Activated CD4-positive, alpha-beta memory T cell treated with anti-CD3 and anti-CD28 coated beads for 36 hours (primary cell): ENCODE results near the gene ZSCAN32. TPM values are rescaled to one million over a fixed set of nuclear protein-coding genes. Genes with fewer than 3 reads are reported as not detected.

Source experiments
- CTCF ChIA-PET: fragments of 350-600 bp; sonication (Branson Sonifier 250); formaldehyde crosslinking; loops from one replicate; lab custom pipeline; 2021; ENCODE audit warnings: antibody characterized with exemption, inconsistent platforms; lab: Charles Lee
- POLR2A ChIA-PET: fragments of 350-600 bp; sonication (Branson Sonifier 250); formaldehyde crosslinking; loops from one replicate; lab custom pipeline; 2021; ENCODE audit warnings: antibody characterized with exemption; lab: Charles Lee
- DNase-seq: peaks from one replicate; pipeline ENCODE4 v3.0.0-alpha.2; 2020
- H3K27ac Mint-ChIP-seq: one replicate; pipeline ENCODE4 v1.8.0; 2021; ENCODE audit warnings: mixed read lengths
- H3K27me3 Mint-ChIP-seq: one replicate; pipeline ENCODE4 v1.8.0; 2021; ENCODE audit warnings: mixed read lengths
- H3K36me3 Mint-ChIP-seq: one replicate; pipeline ENCODE4 v1.8.0; 2021; ENCODE audit warnings: mixed read lengths
- H3K4me1 Mint-ChIP-seq: one replicate; pipeline ENCODE4 v1.8.0; 2021; ENCODE audit warnings: low read depth, mixed read lengths
- H3K4me3 Mint-ChIP-seq: one replicate; pipeline ENCODE4 v1.8.0; 2021; ENCODE audit warnings: mild to moderate bottlenecking, mixed read lengths
- H3K9me3 Mint-ChIP-seq: one replicate; pipeline ENCODE4 v1.8.0; 2021; ENCODE audit warnings: mixed read lengths
- intact Hi-C: fragments of 100-400 bp; cut with micrococcal nuclease; formaldehyde crosslinking; loops from one replicate; pipeline ENCODE4 v1.15.1; 2023
- total RNA-seq, 2 experiments: library from RNA; stranded (reverse); gene quantifications; one replicate each; pipeline ENCODE4 v1.2.3, GENCODE V29; 2021

ZSCAN32 gene
- total RNA-seq, 2 experiments from 2014 or later = 10.9 to 11.9 TPM

- DNase-seq = no peak
- H3K27me3 Mint-ChIP-seq = no peaks in the 10 kb centered on the region
- intact Hi-C loops = loop anchor here (2.0 kb wide), 1 partner anchor 36 kb away; no protein-coding TSS in a partner anchor
- H3K4me3 Mint-ChIP-seq = peak overlapping the region; percentile 88
- H3K36me3 Mint-ChIP-seq = peaks cover 68% of the 10 kb centered on the region
- CTCF ChIA-PET = interaction anchor here (0.6 to 3.0 kb wide), 7 partner anchors 57 to 250 kb away, joined by 3 to 14 read pairs (median 4); partner anchors contain the start of genes CLUAP1 and ZNF263
- POLR2A ChIA-PET = interaction anchor here (0.6 to 2.7 kb wide), 9 partner anchors 10 to 165 kb away, joined by 3 to 22 read pairs (median 4); partner anchors contain the start of genes NAA60, ZNF200, ZNF263 and ZNF597
- peak overlapping the region; percentile 61 for H3K27ac Mint-ChIP-seq
- H3K4me1 Mint-ChIP-seq = peaks cover 53% of the 10 kb centered on the region
- H3K9me3 Mint-ChIP-seq = peaks cover 34% of the 10 kb centered on the region
Measured at GRCh38 chr16:3400446-3400778, 392 bp downstream of the ZSCAN32 start.

GRCh38 chr16:3389663-3390338 is 11.0 kb downstream of the ZSCAN32 start:
- intact Hi-C loops = no loop called here
- Mint-ChIP-seq H3K9me3 (peaks cover 67% of the 10 kb centered on the region), H3K4me1 (peaks cover 5% of the 10 kb centered on the region), H3K4me3 (no peak overlapping the region), H3K27me3 (no peaks in the 10 kb centered on the region), H3K36me3 (peaks cover 87% of the 10 kb centered on the region), H3K27ac (no peak overlapping the region)
- CTCF ChIA-PET = no interaction called here
- DNase-seq = no peak
- POLR2A ChIA-PET = interaction anchor here (0.7 kb wide), 1 partner anchor 11 kb away, joined by 3 read pairs; the partner anchor contains the start of genes ZNF174 and ZSCAN32

- no peak for DNase-seq
- POLR2A ChIA-PET = no interaction called here
- no peak overlapping the region for H3K4me3 Mint-ChIP-seq
- H3K27ac Mint-ChIP-seq = no peak overlapping the region
- H3K4me1 Mint-ChIP-seq = no peaks in the 10 kb centered on the region
- H3K27me3 Mint-ChIP-seq = no peaks in the 10 kb centered on the region
- CTCF ChIA-PET = no interaction called here
- peaks cover 88% of the 10 kb centered on the region for H3K36me3 Mint-ChIP-seq
- H3K9me3 Mint-ChIP-seq = peaks cover 71% of the 10 kb centered on the region
- intact Hi-C loops = no loop called here
Measured at GRCh38 chr16:3388325-3388724, 12.5 kb downstream of the ZSCAN32 start.

- Mint-ChIP-seq H3K27ac (no peak overlapping the region), H3K27me3 (no peaks in the 10 kb centered on the region), H3K36me3 (peaks cover 85% of the 10 kb centered on the region), H3K4me3 (no peak overlapping the region), H3K4me1 (no peaks in the 10 kb centered on the region), H3K9me3 (peaks cover 89% of the 10 kb centered on the region)
- CTCF ChIA-PET = no interaction called here
- POLR2A ChIA-PET = interaction anchor here (0.6 kb wide), 1 partner anchor 32 kb away, joined by 3 read pairs; no protein-coding TSS in a partner anchor
- DNase-seq = no peak
- intact Hi-C loops = no loop called here
Measured at GRCh38 chr16:3383045-3383448, 17.8 kb downstream of the ZSCAN32 start.

GRCh38 chr16:3377917-3378316 is 22.9 kb downstream of the ZSCAN32 start:
- H3K4me3 Mint-ChIP-seq = no peak overlapping the region
- DNase-seq = no peak
- H3K36me3 Mint-ChIP-seq = peaks cover 59% of the 10 kb centered on the region
- CTCF ChIA-PET = no interaction called here
- H3K4me1 Mint-ChIP-seq = no peaks in the 10 kb centered on the region
- intact Hi-C loops = no loop called here
- POLR2A ChIA-PET = interaction anchor here (0.9 kb wide), 1 partner anchor 23 kb away, joined by 3 read pairs; the partner anchor contains the start of genes ZNF174 and ZSCAN32
- no peak overlapping the region for H3K27ac Mint-ChIP-seq
- no peaks in the 10 kb centered on the region for H3K27me3 Mint-ChIP-seq
- peaks cover 90% of the 10 kb centered on the region for H3K9me3 Mint-ChIP-seq

- DNase-seq = no peak
- Mint-ChIP-seq H3K4me3 (no peak overlapping the region), H3K27ac (no peak overlapping the region), H3K36me3 (peaks cover 40% of the 10 kb centered on the region), H3K27me3 (no peaks in the 10 kb centered on the region), H3K9me3 (peaks cover 73% of the 10 kb centered on the region), H3K4me1 (no peaks in the 10 kb centered on the region)
- intact Hi-C loops = no loop called here
- ChIA-PET POLR2A (no interaction called here), CTCF (no interaction called here)
Measured at GRCh38 chr16:3375680-3376079, 25.1 kb downstream of the ZSCAN32 start.

GRCh38 chr16:3369073-3369472 is 31.7 kb downstream of the ZSCAN32 start:
- ChIA-PET CTCF (no interaction called here), POLR2A (no interaction called here)
- Mint-ChIP-seq H3K4me3 (no peak overlapping the region), H3K9me3 (peaks cover 29% of the 10 kb centered on the region), H3K4me1 (peaks cover 5% of the 10 kb centered on the region), H3K27me3 (peaks cover 1% of the 10 kb centered on the region), H3K36me3 (peaks cover 21% of the 10 kb centered on the region), H3K27ac (no peak overlapping the region)
- intact Hi-C loops = no loop called here
- DNase-seq = no peak

- ChIA-PET POLR2A (interaction anchor here (0.6 to 1.7 kb wide), 4 partner anchors 36 to 93 kb away, joined by 3 to 6 read pairs (median 4); partner anchors contain the start of genes NAA60, ZNF174, ZNF597 and ZSCAN32), CTCF (no interaction called here)
- intact Hi-C loops = loop anchor here (1.0 to 2.0 kb wide), 2 partner anchors 36 to 130 kb away; partner anchors contain the start of genes ZNF174, ZNF200 and ZSCAN32
Measured at GRCh38 chr16:3364774-3365427, 35.9 kb downstream of the ZSCAN32 start.

GRCh38 chr16:3363793-3364192 is 37.0 kb downstream of the ZSCAN32 start:
- ChIA-PET CTCF (no interaction called here), POLR2A (no interaction called here)
- Mint-ChIP-seq H3K4me3 (no peak overlapping the region), H3K9me3 (peaks cover 23% of the 10 kb centered on the region), H3K36me3 (peaks cover 13% of the 10 kb centered on the region), H3K4me1 (peaks cover 5% of the 10 kb centered on the region), H3K27me3 (peaks cover 6% of the 10 kb centered on the region), H3K27ac (no peak overlapping the region)
- intact Hi-C loops = loop anchor here (2.0 kb wide), 1 partner anchor 37 kb away; the partner anchor contains the start of genes ZNF174 and ZSCAN32
- no peak for DNase-seq

More at GRCh38 chr16:3364774-3365427, 35.9 kb downstream of the ZSCAN32 start:
- peak overlapping the region; percentile 71 for H3K4me3 Mint-ChIP-seq
- peak overlapping the region; percentile 62 for H3K27ac Mint-ChIP-seq
- peaks cover 5% of the 10 kb centered on the region for H3K27me3 Mint-ChIP-seq
- peak; percentile 91 for DNase-seq
- H3K4me1 Mint-ChIP-seq = peaks cover 5% of the 10 kb centered on the region
- peaks cover 23% of the 10 kb centered on the region for H3K9me3 Mint-ChIP-seq
- peaks cover 13% of the 10 kb centered on the region for H3K36me3 Mint-ChIP-seq

- Mint-ChIP-seq H3K9me3 (peaks cover 23% of the 10 kb centered on the region), H3K36me3 (peaks cover 13% of the 10 kb centered on the region), H3K27ac (no peak overlapping the region), H3K27me3 (peaks cover 6% of the 10 kb centered on the region), H3K4me1 (peaks cover 5% of the 10 kb centered on the region), H3K4me3 (no peak overlapping the region)
- intact Hi-C loops = no loop called here
- no peak for DNase-seq
- ChIA-PET CTCF (no interaction called here), POLR2A (no interaction called here)
Measured at GRCh38 chr16:3362931-3363330, 37.9 kb downstream of the ZSCAN32 start.

GRCh38 chr16:3358871-3359270 is 41.9 kb downstream of the ZSCAN32 start:
- peaks cover 5% of the 10 kb centered on the region for H3K27me3 Mint-ChIP-seq
- POLR2A ChIA-PET = no interaction called here
- intact Hi-C loops = no loop called here
- H3K4me1 Mint-ChIP-seq = peaks cover 4% of the 10 kb centered on the region
- peaks cover 4% of the 10 kb centered on the region for H3K9me3 Mint-ChIP-seq
- no peak overlapping the region for H3K4me3 Mint-ChIP-seq
- H3K27ac Mint-ChIP-seq = no peak overlapping the region
- H3K36me3 Mint-ChIP-seq = peaks cover 3% of the 10 kb centered on the region
- CTCF ChIA-PET = no interaction called here
- no peak for DNase-seq

GRCh38 chr16:3356118-3356517 is 44.7 kb downstream of the ZSCAN32 start:
- Mint-ChIP-seq H3K4me1 (peaks cover 4% of the 10 kb centered on the region), H3K4me3 (no peak overlapping the region), H3K27ac (no peak overlapping the region), H3K27me3 (peaks cover 2% of the 10 kb centered on the region), H3K9me3 (no peaks in the 10 kb centered on the region), H3K36me3 (no peaks in the 10 kb centered on the region)
- ChIA-PET CTCF (no interaction called here), POLR2A (no interaction called here)
- intact Hi-C loops = no loop called here
- DNase-seq = no peak
